ENCODE measurements around the gene JPT2. TPM values are rescaled to one million over a fixed set of nuclear protein-coding genes. Genes with fewer than 3 reads are reported as not detected.
"Not testable (repeated sequence)": the region's sequence is repeated elsewhere in the genome, so short reads cannot be mapped to it uniquely, and the experiment has no call there.

The JPT2 gene
- total RNA-seq, 1 donor from 2014 or later: 108 TPM

GRCh38 chr16:1700246-1700645 is 22.2 kb downstream of the JPT2 start:
- no peak for TF ChIP-seq CTCF (IDR thresholded peaks at IDR 0.05; ENCODE audit: insufficient read depth, low read length, poor library complexity, severe bottlenecking)
- H3K4me3 ChIP-seq (ENCODE audit: low read depth, low read length): no peak overlapping the region
- peaks cover 3% of the 10 kb centered on the region for H3K36me3 ChIP-seq (ENCODE audit: control insufficient read depth, insufficient read depth, low read length)
- H3K27me3 ChIP-seq (ENCODE audit: control insufficient read depth, insufficient read depth, low read length): no peaks in the 10 kb centered on the region
- no peak for DNase-seq (ENCODE audit: low read depth)

- DNase-seq (ENCODE audit: low read depth): no peak
- no peaks in the 10 kb centered on the region for H3K27me3 ChIP-seq (ENCODE audit: control insufficient read depth, insufficient read depth, low read length)
- H3K4me3 ChIP-seq (ENCODE audit: low read depth, low read length): no peak overlapping the region
- no peak for TF ChIP-seq CTCF (IDR thresholded peaks at IDR 0.05; ENCODE audit: insufficient read depth, low read length, poor library complexity, severe bottlenecking)
- peaks cover 3% of the 10 kb centered on the region for H3K36me3 ChIP-seq (ENCODE audit: control insufficient read depth, insufficient read depth, low read length)
These were observed 23.3 kb downstream of the JPT2 start for GRCh38 chr16:1701216-1701878.

- H3K27me3 ChIP-seq (ENCODE audit: control insufficient read depth, insufficient read depth, low read length); H3K36me3 ChIP-seq (ENCODE audit: control insufficient read depth, insufficient read depth, low read length); DNase-seq (ENCODE audit: low read depth): not testable (repeated sequence)
- peak overlapping the region; percentile 74 for H3K4me3 ChIP-seq (ENCODE audit: low read depth, low read length)
These were observed 27.2 kb downstream of the JPT2 start for GRCh38 chr16:1705324-1705687.

- TF ChIP-seq CTCF (IDR thresholded peaks at IDR 0.05; ENCODE audit: insufficient read depth, low read length, poor library complexity, severe bottlenecking): peak; percentile 20
- DNase-seq (ENCODE audit: low read depth): no peak
- Histone ChIP-seq H3K27me3 (ENCODE audit: control insufficient read depth, insufficient read depth, low read length) (no peaks in the 10 kb centered on the region), H3K4me3 (ENCODE audit: low read depth, low read length) (peak within 1 kb of the TSS; percentile 74), H3K36me3 (ENCODE audit: control insufficient read depth, insufficient read depth, low read length) (no peaks in the 10 kb centered on the region)
These were observed 27.8 kb downstream of the JPT2 start, which contains the start of gene MAPK8IP3 for GRCh38 chr16:1705688-1706385. TSS of gene MAPK8IP3 (plus strand) at chr16:1706195. CDS start at chr16:1706340, 145 bp downstream.

GRCh38 chr16:1706386-1707192 is 28.5 kb downstream of the JPT2 start:
- TF ChIP-seq CTCF (IDR thresholded peaks at IDR 0.05; ENCODE audit: insufficient read depth, low read length, poor library complexity, severe bottlenecking): no peak
- Histone ChIP-seq H3K27me3 (ENCODE audit: control insufficient read depth, insufficient read depth, low read length) (no peaks in the 10 kb centered on the region), H3K36me3 (ENCODE audit: control insufficient read depth, insufficient read depth, low read length) (no peaks in the 10 kb centered on the region), H3K4me3 (ENCODE audit: low read depth, low read length) (peak overlapping the region; percentile 74)
- DNase-seq (ENCODE audit: low read depth): no peak

- no peak for DNase-seq (ENCODE audit: low read depth)
- H3K27me3 ChIP-seq (ENCODE audit: control insufficient read depth, insufficient read depth, low read length): no peaks in the 10 kb centered on the region
- TF ChIP-seq CTCF (IDR thresholded peaks at IDR 0.05; ENCODE audit: insufficient read depth, low read length, poor library complexity, severe bottlenecking): no peak
- H3K36me3 ChIP-seq (ENCODE audit: control insufficient read depth, insufficient read depth, low read length): no peaks in the 10 kb centered on the region
- peak overlapping the region; percentile 74 for H3K4me3 ChIP-seq (ENCODE audit: low read depth, low read length)
These were observed 29.2 kb downstream of the JPT2 start for GRCh38 chr16:1707193-1707790.
